Liver (tissue), 9 donors: Measurements from ENCODE around the gene FPR1. TPM values are rescaled to one million over a fixed set of nuclear protein-coding genes. Genes with fewer than 3 reads are reported as not detected.

Source experiments
- DNase-seq: peaks from one replicate; pipeline ENCODE4 v3.0.0-alpha.2; 2017; ENCODE audit warnings: low spot score
- H3K27ac ChIP-seq, 2 donors: one replicate each; pipeline ENCODE4 v1.7.0; 2013; ENCODE audit warnings: inconsistent platforms in 2 of 2, low read length in 2 of 2, control low read depth in 1 of 2, low read depth in 1 of 2, mild to moderate bottlenecking in 1 of 2
- H3K27me3 ChIP-seq, 4 donors: one replicate each; pipeline versions ENCODE4 v1.6.1 to v1.7.0; 2013; ENCODE audit warnings: low read length in 3 of 4, inconsistent platforms in 1 of 4, mild to moderate bottlenecking in 1 of 4, moderate library complexity in 1 of 4; ENCODE audit not compliant: control insufficient read depth in 4 of 4, insufficient read depth in 4 of 4
- H3K36me3 ChIP-seq, 4 donors: one replicate each; pipeline versions ENCODE4 v1.6.1 to v1.7.0; 2013; ENCODE audit warnings: low read length in 3 of 4, mild to moderate bottlenecking in 3 of 4, low read depth in 1 of 4, moderate library complexity in 1 of 4; ENCODE audit not compliant: control insufficient read depth in 4 of 4, insufficient read depth in 3 of 4
- H3K4me1 ChIP-seq, 4 donors: one replicate each; pipeline versions ENCODE4 v1.6.1 to v1.7.0; 2013; ENCODE audit warnings: low read length in 3 of 4, mild to moderate bottlenecking in 3 of 4, moderate library complexity in 1 of 4; ENCODE audit not compliant: control insufficient read depth in 4 of 4, insufficient read depth in 4 of 4
- H3K4me3 ChIP-seq, 3 donors: one replicate each; pipeline versions ENCODE4 v1.6.1 to v1.7.0; 2013; ENCODE audit warnings: low read length in 3 of 3, control low read depth in 1 of 3, low read depth in 1 of 3, mild to moderate bottlenecking in 1 of 3
- H3K9ac ChIP-seq, 2 donors: one replicate each; pipeline ENCODE4 v1.7.0; 2013; ENCODE audit warnings: low read length in 2 of 2, mild to moderate bottlenecking in 2 of 2, moderate library complexity in 2 of 2, control low read depth in 1 of 2, low read depth in 1 of 2
- H3K9me3 ChIP-seq, 4 donors: one replicate each; pipeline versions ENCODE4 v1.6.1 to v1.7.0; 2013; ENCODE audit warnings: low read length in 3 of 4; ENCODE audit not compliant: control insufficient read depth in 4 of 4
- ATF3 ChIP-seq: IDR thresholded peaks from 2 replicates; pipeline ENCODE4 v1.6.1; 2016; ENCODE audit warnings: antibody characterized with exemption
- CTCF ChIP-seq: fragments of 150-350 bp; IDR thresholded peaks from 2 replicates; pipeline ENCODE4 v1.5.1; 2017; ENCODE audit warnings: improper control_type of control experiment, low read depth, low read length; ENCODE audit not compliant: missing input control
- EGR1 ChIP-seq, 2 donors: IDR thresholded peaks; 2 replicates each; pipeline ENCODE4 v1.6.1; 2016 to 2018; ENCODE audit warnings: antibody characterized with exemption in 2 of 2, low read depth in 2 of 2
- FOXA1 ChIP-seq: IDR thresholded peaks from 2 replicates; pipeline ENCODE4 v1.6.1; 2016; ENCODE audit warnings: antibody characterized with exemption
- FOXA2 ChIP-seq: IDR thresholded peaks from 2 replicates; pipeline ENCODE4 v1.6.1; 2016; ENCODE audit warnings: antibody characterized with exemption
- GABPA ChIP-seq, 2 donors: IDR thresholded peaks in 1 of 2; conservative IDR thresholded peaks in 1 of 2; 2 replicates each; pipeline ENCODE4 v1.6.1; 2016; ENCODE audit warnings: antibody characterized with exemption in 2 of 2, mild to moderate bottlenecking in 1 of 2, moderate library complexity in 1 of 2
- HNF4A ChIP-seq, 2 donors: conservative IDR thresholded peaks; 2 replicates each; pipeline ENCODE4 v1.6.1; 2016; ENCODE audit warnings: antibody characterized with exemption in 2 of 2, mild to moderate bottlenecking in 2 of 2
- HNF4G ChIP-seq: IDR thresholded peaks from 2 replicates; pipeline ENCODE4 v1.6.1; 2016; ENCODE audit warnings: antibody characterized with exemption
- JUND ChIP-seq, 2 donors: IDR thresholded peaks; 2 replicates each; pipeline ENCODE4 v1.6.1; 2016; ENCODE audit warnings: antibody characterized with exemption in 2 of 2
- MAX ChIP-seq: IDR thresholded peaks from 2 replicates; pipeline ENCODE4 v1.6.1; 2016; ENCODE audit warnings: antibody characterized with exemption
- NR2F2 ChIP-seq: IDR thresholded peaks from 2 replicates; pipeline ENCODE4 v1.6.1; 2016; ENCODE audit warnings: antibody characterized with exemption
- RAD21 ChIP-seq, 2 donors: IDR thresholded peaks; 2 replicates each; pipeline ENCODE4 v1.6.1; 2016; ENCODE audit warnings: antibody characterized with exemption in 2 of 2, mild to moderate bottlenecking in 2 of 2
- REST ChIP-seq: IDR thresholded peaks from 2 replicates; pipeline ENCODE4 v1.6.1; 2016; ENCODE audit warnings: antibody characterized with exemption, mild to moderate bottlenecking
- RXRA ChIP-seq, 2 donors: IDR thresholded peaks; 2 replicates each; pipeline ENCODE4 v1.6.1; 2017 to 2018; ENCODE audit warnings: antibody characterized with exemption in 2 of 2, mild to moderate bottlenecking in 1 of 2
- SP1 ChIP-seq: IDR thresholded peaks from 2 replicates; pipeline ENCODE4 v1.6.1; 2018; ENCODE audit warnings: antibody characterized with exemption, mild to moderate bottlenecking
- TAF1 ChIP-seq: conservative IDR thresholded peaks from 2 replicates; pipeline ENCODE4 v1.6.1; 2016; ENCODE audit warnings: antibody characterized with exemption, mild to moderate bottlenecking
- YY1 ChIP-seq: IDR thresholded peaks from 2 replicates; pipeline ENCODE4 v1.6.1; 2016; ENCODE audit warnings: antibody characterized with exemption, mild to moderate bottlenecking
- ZBTB33 ChIP-seq: IDR thresholded peaks from 2 replicates; pipeline ENCODE4 v1.6.1; 2016; ENCODE audit warnings: antibody characterized with exemption
- WGBS: extraction: QIAGEN DNeasy Blood & Tissue Kit; methylation state at CpG from one replicate; pipeline ENCODE4 v1.1.7; 2013; 5-methylcytosine and 5-hydroxymethylcytosine counted together
- polyA plus RNA-seq, 2 donors: library from polyadenylated mRNA; stranded (reverse) in 1 of 2; unstranded in 1 of 2; fragments of 200-250 nt in 1 of 2; fragments of >200 nt in 1 of 2; fragmentation: Nextera tagmentation in 1 of 2; extraction: Ambion mirVana in 1 of 2; gene quantifications; one replicate each; pipeline versions ENCODE4 v1.2.1 to v1.2.3, GENCODE V29; 2013 to 2015
- total RNA-seq, 2 donors: library from RNA; depleted of rRNA; stranded (reverse); fragments of >200 nt; gene quantifications; one replicate each; pipeline ENCODE4 v1.2.3, GENCODE V29; 2014
- donor health status: healthy.
- donor health status: healthy.
- donor health status: healthy.
- donor health status: healthy.
- donor health status: healthy.

The FPR1 gene
- total and polyA plus RNA-seq, 4 donors = 2.7 to 17.0 (median 8.1) TPM

- H3K4me1 ChIP-seq = no peaks in the 10 kb centered on the region
- TF ChIP-seq FOXA1 = no peak
- no peak for TF ChIP-seq SP1
- TF ChIP-seq MAX = no peak
- no peak for TF ChIP-seq RXRA (IDR thresholded peaks at IDR 0.05)
- TF ChIP-seq JUND (IDR thresholded peaks at IDR 0.05) = no peak
- TF ChIP-seq FOXA2 = no peak
- no peak for TF ChIP-seq RAD21 (IDR thresholded peaks at IDR 0.05)
- TF ChIP-seq NR2F2 = no peak
- TF ChIP-seq ATF3 = no peak
- TF ChIP-seq HNF4G = no peak
- TF ChIP-seq HNF4A (conservative IDR thresholded peaks at IDR 0.05) = no peak
- TF ChIP-seq TAF1 = no peak
- TF ChIP-seq EGR1 (IDR thresholded peaks at IDR 0.05; ENCODE audit: low read depth in 2 of 2) = no peak
- no peak for TF ChIP-seq REST
- TF ChIP-seq CTCF = no peak
- no peak for TF ChIP-seq YY1
- TF ChIP-seq ZBTB33 = no peak
- no peak for TF ChIP-seq GABPA (IDR thresholded peaks at IDR 0.05 in 1 of 2, conservative IDR thresholded peaks at IDR 0.05 in 1 of 2)
- H3K4me3 ChIP-seq = no peak overlapping the region
- H3K27ac ChIP-seq = no peak overlapping the region
- H3K9me3 ChIP-seq = peaks cover 0 to 3% (median under 1%) of the 10 kb centered on the region in 4 donors
- no peaks in the 10 kb centered on the region for H3K36me3 ChIP-seq
- no peak for DNase-seq
- 75% methylated on average over 2 of the region's 2 CpGs for WGBS
- H3K27me3 ChIP-seq = no peaks in the 10 kb centered on the region
- H3K9ac ChIP-seq = no peak overlapping the region
Measured at GRCh38 chr19:51710163-51710562, 41.5 kb downstream of the FPR1 start.
